ENCODE results near the gene SDS. TPM values are rescaled to one million over a fixed set of nuclear protein-coding genes. Genes with fewer than 3 reads are reported as not detected.

The SDS gene
- total RNA-seq, 1 experiment from 2014 or later = not detected

- Histone ChIP-seq H3K27ac (no peak overlapping the region), H3K79me2 (ENCODE audit: low read depth) (no peaks in the 10 kb centered on the region), H3K36me3 (ENCODE audit: low read depth) (no peaks in the 10 kb centered on the region), H3K27me3 (ENCODE audit: insufficient read depth, low read depth) (no peaks in the 10 kb centered on the region), H3K4me3 (no peak overlapping the region), H3K9me3 (ENCODE audit: insufficient read depth, low read depth) (no peaks in the 10 kb centered on the region), H3K9me2 (ENCODE audit: insufficient read depth) (no peaks in the 10 kb centered on the region), H3K4me1 (replicated peaks; ENCODE audit: insufficient read depth) (no peaks in the 10 kb centered on the region), H3K4me2 (no peak overlapping the region), H2AFZ (no peak overlapping the region), H3F3A (ENCODE audit: insufficient read depth, low read depth) (peaks cover 7% of the 10 kb centered on the region; the same call in 1 of the 2 replicates), H4K20me1 (ENCODE audit: insufficient read depth) (no peaks in the 10 kb centered on the region)
- intact Hi-C loops (cut with micrococcal nuclease; ENCODE audit: unreplicated experiment) = no loop called here
- DNase-seq = no peak
- no peak for TF ChIP-seq CTCF (conservative IDR thresholded peaks at IDR 0.05)
- TF ChIP-seq EZH2 (IDR thresholded peaks at IDR 0.05; ENCODE audit: low read depth) = no peak
- no TSS peak for BruUV-seq (replicated peaks)
- POLR2A ChIA-PET (ENCODE audit: unreplicated experiment) = no interaction called here
- CTCF ChIA-PET = no interaction called here
Measured at GRCh38 chr12:113401066-113402000, 2.4 kb downstream of the SDS start.

GRCh38 chr12:113400362-113400761, 3.3 kb downstream of the SDS start:
- no peaks in the 10 kb centered on the region for H3K36me3 ChIP-seq (ENCODE audit: low read depth)
- no peak overlapping the region for H3K4me3 ChIP-seq
- no peak overlapping the region for H2AFZ ChIP-seq
- no peaks in the 10 kb centered on the region for H3K9me2 ChIP-seq (ENCODE audit: insufficient read depth)
- intact Hi-C loops (cut with micrococcal nuclease; ENCODE audit: unreplicated experiment) = no loop called here
- H3K4me2 ChIP-seq = no peak overlapping the region
- no peak overlapping the region for H3K27ac ChIP-seq
- CTCF ChIA-PET = no interaction called here
- peaks cover 7% of the 10 kb centered on the region; the same call in 1 of the 2 replicates for H3F3A ChIP-seq (ENCODE audit: insufficient read depth, low read depth)
- no peaks in the 10 kb centered on the region for H3K9me3 ChIP-seq (ENCODE audit: insufficient read depth, low read depth)
- no peaks in the 10 kb centered on the region for H3K79me2 ChIP-seq (ENCODE audit: low read depth)
- no peaks in the 10 kb centered on the region for H3K27me3 ChIP-seq (ENCODE audit: insufficient read depth, low read depth)
- no TSS peak for BruUV-seq (replicated peaks)
- POLR2A ChIA-PET (ENCODE audit: unreplicated experiment) = no interaction called here
- no peaks in the 10 kb centered on the region for H4K20me1 ChIP-seq (ENCODE audit: insufficient read depth)
- no peaks in the 10 kb centered on the region for H3K4me1 ChIP-seq (replicated peaks; ENCODE audit: insufficient read depth)
- no peak for DNase-seq
- TF ChIP-seq CTCF (conservative IDR thresholded peaks at IDR 0.05) = no peak
- TF ChIP-seq EZH2 (IDR thresholded peaks at IDR 0.05; ENCODE audit: low read depth) = no peak

- Histone ChIP-seq H3K4me1 (replicated peaks; ENCODE audit: insufficient read depth) (no peaks in the 10 kb centered on the region), H3K79me2 (ENCODE audit: low read depth) (no peaks in the 10 kb centered on the region), H2AFZ (no peak overlapping the region), H3K9me3 (ENCODE audit: insufficient read depth, low read depth) (no peaks in the 10 kb centered on the region), H3K9me2 (ENCODE audit: insufficient read depth) (no peaks in the 10 kb centered on the region), H3K4me2 (no peak overlapping the region), H3K4me3 (no peak overlapping the region), H3K36me3 (ENCODE audit: low read depth) (no peaks in the 10 kb centered on the region), H3K27ac (no peak overlapping the region), H4K20me1 (ENCODE audit: insufficient read depth) (no peaks in the 10 kb centered on the region), H3K27me3 (ENCODE audit: insufficient read depth, low read depth) (no peaks in the 10 kb centered on the region), H3F3A (ENCODE audit: insufficient read depth, low read depth) (peaks cover 3% of the 10 kb centered on the region; the same call in 1 of the 2 replicates)
- no TSS peak for BruUV-seq (replicated peaks)
- DNase-seq = no peak
- no peak for TF ChIP-seq CTCF (conservative IDR thresholded peaks at IDR 0.05)
- no peak for TF ChIP-seq EZH2 (IDR thresholded peaks at IDR 0.05; ENCODE audit: low read depth)
- ChIA-PET CTCF (no interaction called here), POLR2A (ENCODE audit: unreplicated experiment) (no interaction called here)
- intact Hi-C loops (cut with micrococcal nuclease; ENCODE audit: unreplicated experiment) = no loop called here
Measured at GRCh38 chr12:113399490-113399889, 4.2 kb downstream of the SDS start.

All from PC-9 (cell line).